Adipose tissue (tissue), 3 donors: ENCODE results near the gene TNFSF9. TPM values are rescaled to one million over a fixed set of nuclear protein-coding genes. Genes with fewer than 3 reads are reported as not detected.
"Not testable (repeated sequence)": the region's sequence is repeated elsewhere in the genome, so short reads cannot be mapped to it uniquely, and the experiment has no call there.

Source experiments
- H3K27ac ChIP-seq: one replicate; pipeline ENCODE4 v1.5.1; 2013; ENCODE audit warnings: low read depth, low read length
- WGBS, 3 donors: extraction: QIAGEN DNeasy Blood & Tissue Kit; methylation state at CpG; one replicate each; pipeline ENCODE4 v1.1.7; 2013; 5-methylcytosine and 5-hydroxymethylcytosine counted together
- polyA plus RNA-seq, 3 donors: library from polyadenylated mRNA; stranded (reverse); fragments of 200-250 nt; gene quantifications; one replicate each; pipeline ENCODE4 v1.2.3, GENCODE V29; 2013
- donor health status: healthy with polysubstance abuse.
- donor health status: Bipolar disorder and iron deficiency.
- donor health status: healthy.

Gene TNFSF9
- polyA plus RNA-seq, 3 donors = 0.09 to 1.5 (median 0.83) TPM

GRCh38 chr19:6501740-6502648, 28.8 kb upstream of the TNFSF9 start, which contains the start of gene TUBB4A:
Gene TUBB4A (minus strand): TSS chr19:6502309. CDS start chr19:6502212, 97 bp downstream.
- H3K27ac ChIP-seq = no peak within 1 kb of the TSS
- whole genome bisulfite sequencing, 3 donors = 1 to 2% (median 1%) methylated on average over 40 to 71 of the region's 71 CpGs

- H3K27ac ChIP-seq = no peak overlapping the region
- WGBS, 3 donors = 69 to 76% (median 73%) methylated on average over 9 of the region's 9 CpGs
Observed at GRCh38 chr19:6503407-6504201, 27.2 kb upstream of the TNFSF9 start.

GRCh38 chr19:6508028-6508771, 22.6 kb upstream of the TNFSF9 start:
- 83 to 91% (median 90%) methylated on average over 9 of the region's 9 CpGs for WGBS, 3 donors
- not testable (repeated sequence) for H3K27ac ChIP-seq

- 39 to 72% (median 68%) methylated on average over 20 of the region's 20 CpGs for WGBS, 3 donors
- H3K27ac ChIP-seq = no peak overlapping the region
Observed at GRCh38 chr19:6509118-6509971, 21.5 kb upstream of the TNFSF9 start.

- no peak overlapping the region for H3K27ac ChIP-seq
- 81 to 93% (median 82%) methylated on average over 7 of the region's 7 CpGs for WGBS, 3 donors
Observed at GRCh38 chr19:6510618-6511017, 20.2 kb upstream of the TNFSF9 start.

- whole genome bisulfite sequencing, 3 donors = 73 to 77% (median 76%) methylated on average over 8 to 9 of the region's 9 CpGs
Observed at GRCh38 chr19:6514089-6514488, 16.7 kb upstream of the TNFSF9 start.

GRCh38 chr19:6514926-6515544, 15.8 kb upstream of the TNFSF9 start:
- H3K27ac ChIP-seq = no peak overlapping the region
- 87 to 89% (median 88%) methylated on average over 15 of the region's 15 CpGs for WGBS, 3 donors

More at GRCh38 chr19:6514089-6514488, 16.7 kb upstream of the TNFSF9 start:
- H3K27ac ChIP-seq = no peak overlapping the region

GRCh38 chr19:6516018-6516658, 14.7 kb upstream of the TNFSF9 start:
- H3K27ac ChIP-seq = no peak overlapping the region
- WGBS, 3 donors = 1 to 3% (median 2%) methylated on average over 25 to 26 of the region's 26 CpGs

GRCh38 chr19:6516659-6517291, 14.1 kb upstream of the TNFSF9 start:
- WGBS, 3 donors = 0 to 1% (median 0%) methylated on average over 34 to 38 of the region's 38 CpGs
- no peak overlapping the region for H3K27ac ChIP-seq

- no peak overlapping the region for H3K27ac ChIP-seq
- WGBS, 3 donors = 41 to 46% (median 43%) methylated on average over 14 of the region's 14 CpGs
Observed at GRCh38 chr19:6518145-6518911, 12.5 kb upstream of the TNFSF9 start.

- 45 to 53% (median 49%) methylated on average over 2 of the region's 2 CpGs for WGBS, 3 donors
- no peak overlapping the region for H3K27ac ChIP-seq
Observed at GRCh38 chr19:6519289-6519688, 11.5 kb upstream of the TNFSF9 start.

- H3K27ac ChIP-seq = no peak overlapping the region
- 47 to 66% (median 62%) methylated on average over 20 of the region's 20 CpGs for WGBS, 3 donors
Observed at GRCh38 chr19:6521718-6522646, 8.8 kb upstream of the TNFSF9 start.

GRCh38 chr19:6522712-6523111, 8.1 kb upstream of the TNFSF9 start:
- WGBS, 3 donors = 76 to 87% (median 86%) methylated on average over 6 of the region's 6 CpGs
- H3K27ac ChIP-seq = no peak overlapping the region

- no peak overlapping the region for H3K27ac ChIP-seq
- WGBS, 3 donors = 48 to 89% (median 73%) methylated on average over 2 of the region's 2 CpGs
Observed at GRCh38 chr19:6524311-6524710, 6.5 kb upstream of the TNFSF9 start.
